Measurements from ENCODE around the gene ADIPOQ.

Gene ADIPOQ

GRCh38 chr3:186824430-186825139 lies 17.9 kb upstream of the ADIPOQ start:
- H4K8ac ChIP-seq (ENCODE audit: low read depth, low read length): no peak overlapping the region
- no peak overlapping the region for H3K23ac ChIP-seq (ENCODE audit: low read length)
- no peak overlapping the region for H4K91ac ChIP-seq (ENCODE audit: low read depth, low read length)
- H2AFZ ChIP-seq (ENCODE audit: insufficient read depth, low read length, poor library complexity): no peak overlapping the region
- H2BK5ac ChIP-seq (ENCODE audit: low read depth, low read length, poor library complexity): no peak overlapping the region
- no peak overlapping the region for H4K12ac ChIP-seq (ENCODE audit: low read depth, low read length)
- no peak overlapping the region for H3K18ac ChIP-seq (ENCODE audit: low read length)
- H2BK120ac ChIP-seq (ENCODE audit: insufficient read depth, low read length, poor library complexity): no peak overlapping the region
- H3K14ac ChIP-seq (ENCODE audit: low read length): no peak overlapping the region
- WGBS (ENCODE audit: extremely low coverage, insufficient coverage, insufficient read length): no CpG with 5 or more reads among the region's 18 CpGs
- no peaks in the 10 kb centered on the region for H3K36me3 ChIP-seq (ENCODE audit: control insufficient read depth in 1 of 2, insufficient read depth in 2 of 2, low read length in 2 of 2)
- no peak overlapping the region for H3K9ac ChIP-seq (ENCODE audit: low read length)
- H3K4me3 ChIP-seq (ENCODE audit: low read depth, low read length): no peak overlapping the region
- H2BK12ac ChIP-seq (ENCODE audit: low read length): no peak overlapping the region
- H3K79me2 ChIP-seq (ENCODE audit: control insufficient read depth, insufficient read depth, low read length, poor library complexity): peaks cover 4% of the 10 kb centered on the region
- H3K4me2 ChIP-seq (ENCODE audit: low read length): peak overlapping the region; percentile 44
- H3K27me3 ChIP-seq (ENCODE audit: insufficient read depth, low read length): peaks cover 23% of the 10 kb centered on the region
- H3K4me1 ChIP-seq (ENCODE audit: control insufficient read depth in 1 of 2, insufficient read depth in 2 of 2, low read length in 2 of 2): peaks cover 3 to 4% of the 10 kb centered on the region in 2 experiments
- no peak overlapping the region for H2AK5ac ChIP-seq (ENCODE audit: low read length)
- DNase-seq: no peak
- no peak overlapping the region for H3K4ac ChIP-seq (ENCODE audit: low read depth, low read length)
- H3K9me3 ChIP-seq (ENCODE audit: insufficient read depth, low read depth, low read length): peaks cover 2% of the 10 kb centered on the region
- H3K27ac ChIP-seq (ENCODE audit: low read depth, low read length): no peak overlapping the region
- peaks cover 3% of the 10 kb centered on the region for H3K79me1 ChIP-seq (ENCODE audit: low read length)

DNA sequence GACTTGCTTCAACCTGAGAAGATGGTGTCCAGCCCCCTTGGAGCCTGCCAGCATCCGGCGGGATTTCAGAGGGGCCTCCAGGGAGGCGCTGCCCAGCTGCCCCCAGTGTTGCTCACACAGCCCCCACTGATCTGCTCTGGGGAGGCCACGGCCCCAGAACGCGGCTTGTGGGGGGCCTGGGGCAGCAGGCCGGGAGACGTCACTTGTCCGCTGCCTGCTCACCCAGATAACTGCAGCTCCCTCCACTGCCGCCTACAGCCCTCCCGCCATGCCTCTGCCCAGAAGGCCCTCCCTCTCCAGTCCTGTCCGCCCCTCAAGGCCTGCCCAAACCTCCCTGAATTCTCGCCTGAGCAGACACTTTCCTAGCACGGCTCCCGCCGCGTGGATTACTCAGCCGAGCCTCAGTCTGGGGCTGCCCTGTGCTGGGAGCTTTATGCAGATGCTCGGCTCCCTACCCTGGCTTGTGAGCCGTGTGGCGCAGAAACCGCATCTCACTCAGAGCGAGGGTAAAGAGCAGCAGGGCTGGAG lies 17.2 kb upstream of the ADIPOQ start:
- Histone ChIP-seq H3K18ac (ENCODE audit: low read length) (no peak overlapping the region), H3K4me3 (ENCODE audit: low read depth, low read length) (no peak overlapping the region), H3K79me1 (ENCODE audit: low read length) (peaks cover 3% of the 10 kb centered on the region), H3K27ac (ENCODE audit: low read depth, low read length) (no peak overlapping the region), H2BK120ac (ENCODE audit: insufficient read depth, low read length, poor library complexity) (no peak overlapping the region), H3K9ac (ENCODE audit: low read length) (no peak overlapping the region), H3K23ac (ENCODE audit: low read length) (no peak overlapping the region), H3K4me2 (ENCODE audit: low read length) (peak overlapping the region; percentile 44), H3K9me3 (ENCODE audit: insufficient read depth, low read depth, low read length) (peaks cover 2% of the 10 kb centered on the region), H2BK12ac (ENCODE audit: low read length) (no peak overlapping the region), H4K8ac (ENCODE audit: low read depth, low read length) (no peak overlapping the region), H3K14ac (ENCODE audit: low read length) (no peak overlapping the region), H3K36me3 (ENCODE audit: control insufficient read depth in 1 of 2, insufficient read depth in 2 of 2, low read length in 2 of 2) (no peaks in the 10 kb centered on the region), H2BK5ac (ENCODE audit: low read depth, low read length, poor library complexity) (no peak overlapping the region), H3K4ac (ENCODE audit: low read depth, low read length) (no peak overlapping the region), H4K12ac (ENCODE audit: low read depth, low read length) (no peak overlapping the region), H3K4me1 (ENCODE audit: control insufficient read depth in 1 of 2, insufficient read depth in 2 of 2, low read length in 2 of 2) (peaks cover 3 to 4% of the 10 kb centered on the region in 2 experiments), H3K27me3 (ENCODE audit: insufficient read depth, low read length) (peaks cover 28% of the 10 kb centered on the region), H4K91ac (ENCODE audit: low read depth, low read length) (no peak overlapping the region), H2AK5ac (ENCODE audit: low read length) (no peak overlapping the region), H3K79me2 (ENCODE audit: control insufficient read depth, insufficient read depth, low read length, poor library complexity) (peaks cover 4% of the 10 kb centered on the region), H2AFZ (ENCODE audit: insufficient read depth, low read length, poor library complexity) (peak overlapping the region; percentile 11)
- peak in 1 of 2 donors; percentile 30 for DNase-seq
- WGBS (ENCODE audit: extremely low coverage, insufficient coverage, insufficient read length): no CpG with 5 or more reads among the region's 23 CpGs

DNA sequence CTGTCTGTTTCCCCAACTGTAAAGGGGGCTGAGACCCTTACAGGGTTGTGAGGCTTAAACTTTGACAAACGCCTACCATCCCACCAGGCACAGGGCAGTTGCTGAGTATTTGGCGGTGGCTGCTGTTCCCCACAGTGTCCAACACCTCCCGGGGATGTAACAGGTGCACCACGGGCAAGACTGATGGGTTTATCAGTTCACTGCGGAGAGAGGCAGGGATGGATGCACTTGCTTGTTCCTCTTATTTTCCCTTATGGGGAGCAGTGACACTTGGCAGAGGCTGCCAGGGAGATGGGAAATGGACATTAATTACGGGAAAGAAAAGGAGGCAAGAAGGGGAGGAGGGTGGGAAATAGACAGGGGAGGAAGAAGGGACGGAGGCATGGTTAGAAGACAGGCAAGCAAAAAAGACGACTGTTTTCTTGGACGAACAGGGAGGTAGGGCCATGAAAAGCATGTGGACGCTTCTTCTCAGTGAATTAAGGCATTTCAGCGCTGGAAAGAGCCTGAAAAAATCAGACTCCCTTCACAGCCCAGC lies 16.6 kb upstream of the ADIPOQ start:
- Histone ChIP-seq H3K9ac (ENCODE audit: low read length) (no peak overlapping the region), H3K4me1 (ENCODE audit: control insufficient read depth in 1 of 2, insufficient read depth in 2 of 2, low read length in 2 of 2) (peaks cover 3 to 4% of the 10 kb centered on the region in 2 experiments), H3K9me3 (ENCODE audit: insufficient read depth, low read depth, low read length) (peaks cover 2% of the 10 kb centered on the region), H3K18ac (ENCODE audit: low read length) (no peak overlapping the region), H3K14ac (ENCODE audit: low read length) (no peak overlapping the region), H2AK5ac (ENCODE audit: low read length) (no peak overlapping the region), H3K4me2 (ENCODE audit: low read length) (no peak overlapping the region), H2BK5ac (ENCODE audit: low read depth, low read length, poor library complexity) (no peak overlapping the region), H4K12ac (ENCODE audit: low read depth, low read length) (no peak overlapping the region), H3K27me3 (ENCODE audit: insufficient read depth, low read length) (peaks cover 28% of the 10 kb centered on the region), H3K36me3 (ENCODE audit: control insufficient read depth in 1 of 2, insufficient read depth in 2 of 2, low read length in 2 of 2) (no peaks in the 10 kb centered on the region), H3K4me3 (ENCODE audit: low read depth, low read length) (no peak overlapping the region), H4K91ac (ENCODE audit: low read depth, low read length) (no peak overlapping the region), H2AFZ (ENCODE audit: insufficient read depth, low read length, poor library complexity) (no peak overlapping the region), H2BK12ac (ENCODE audit: low read length) (no peak overlapping the region), H3K4ac (ENCODE audit: low read depth, low read length) (no peak overlapping the region), H3K79me2 (ENCODE audit: control insufficient read depth, insufficient read depth, low read length, poor library complexity) (peaks cover 4% of the 10 kb centered on the region), H3K27ac (ENCODE audit: low read depth, low read length) (no peak overlapping the region), H2BK120ac (ENCODE audit: insufficient read depth, low read length, poor library complexity) (no peak overlapping the region), H3K79me1 (ENCODE audit: low read length) (peaks cover 3% of the 10 kb centered on the region), H4K8ac (ENCODE audit: low read depth, low read length) (no peak overlapping the region), H3K23ac (ENCODE audit: low read length) (no peak overlapping the region)
- no CpG with 5 or more reads among the region's 11 CpGs for WGBS (ENCODE audit: extremely low coverage, insufficient coverage, insufficient read length)
- DNase-seq: no peak

DNA sequence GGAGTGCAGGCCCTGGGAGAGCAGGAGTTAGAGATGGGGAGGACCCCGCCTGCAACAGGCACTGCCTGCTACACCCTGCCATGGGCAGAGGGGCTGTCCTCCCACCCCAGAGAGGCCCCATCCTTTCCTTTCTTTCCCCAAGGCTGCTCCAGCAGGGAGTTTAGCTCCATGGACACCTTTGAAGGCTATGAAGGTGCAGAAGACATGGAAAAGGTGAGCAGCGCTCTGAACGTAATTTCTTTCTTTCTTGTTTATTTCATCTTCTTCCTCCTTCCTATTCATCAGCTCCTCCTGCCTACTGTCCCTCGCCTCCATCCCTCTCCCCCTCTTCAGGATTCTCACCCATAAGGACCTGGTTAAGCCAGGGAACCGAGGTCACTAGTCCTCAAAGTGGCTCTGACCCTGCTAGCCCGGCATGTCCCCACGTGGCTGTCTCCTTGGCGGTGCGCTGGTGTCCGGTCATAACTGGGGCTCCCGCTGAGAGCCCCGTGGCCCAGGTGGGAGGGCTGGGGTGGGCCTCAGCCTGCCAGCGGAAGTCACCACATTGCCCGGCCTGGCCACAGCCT lies 16.0 kb upstream of the ADIPOQ start:
- Histone ChIP-seq H3K9ac (ENCODE audit: low read length) (no peak overlapping the region), H2AFZ (ENCODE audit: insufficient read depth, low read length, poor library complexity) (no peak overlapping the region), H3K4me1 (ENCODE audit: control insufficient read depth in 1 of 2, insufficient read depth in 2 of 2, low read length in 2 of 2) (peaks cover 3 to 4% of the 10 kb centered on the region in 2 experiments), H3K4me3 (ENCODE audit: low read depth, low read length) (no peak overlapping the region), H2BK5ac (ENCODE audit: low read depth, low read length, poor library complexity) (no peak overlapping the region), H3K79me2 (ENCODE audit: control insufficient read depth, insufficient read depth, low read length, poor library complexity) (peaks cover 4% of the 10 kb centered on the region), H2AK5ac (ENCODE audit: low read length) (no peak overlapping the region), H3K23ac (ENCODE audit: low read length) (no peak overlapping the region), H4K91ac (ENCODE audit: low read depth, low read length) (no peak overlapping the region), H4K12ac (ENCODE audit: low read depth, low read length) (no peak overlapping the region), H3K36me3 (ENCODE audit: control insufficient read depth in 1 of 2, insufficient read depth in 2 of 2, low read length in 2 of 2) (no peaks in the 10 kb centered on the region), H3K27me3 (ENCODE audit: insufficient read depth, low read length) (peaks cover 28% of the 10 kb centered on the region), H2BK120ac (ENCODE audit: insufficient read depth, low read length, poor library complexity) (no peak overlapping the region), H3K4ac (ENCODE audit: low read depth, low read length) (no peak overlapping the region), H2BK12ac (ENCODE audit: low read length) (no peak overlapping the region), H3K4me2 (ENCODE audit: low read length) (no peak overlapping the region), H3K14ac (ENCODE audit: low read length) (no peak overlapping the region), H3K79me1 (ENCODE audit: low read length) (peaks cover 3% of the 10 kb centered on the region), H3K9me3 (ENCODE audit: insufficient read depth, low read depth, low read length) (peaks cover 2% of the 10 kb centered on the region), H3K18ac (ENCODE audit: low read length) (no peak overlapping the region), H3K27ac (ENCODE audit: low read depth, low read length) (no peak overlapping the region), H4K8ac (ENCODE audit: low read depth, low read length) (no peak overlapping the region)
- no peak for DNase-seq
- no CpG with 5 or more reads among the region's 14 CpGs for WGBS (ENCODE audit: extremely low coverage, insufficient coverage, insufficient read length)
